Thoracic aorta endothelial cell (primary cell): Measurements from ENCODE around the gene SYT14. TPM values are rescaled to one million over a fixed set of nuclear protein-coding genes. Genes with fewer than 3 reads are reported as not detected.

Source experiments
- total RNA-seq: library from RNA; depleted of rRNA; stranded (reverse); fragments of >200 nt; gene quantifications from 2 replicates; pipeline ENCODE4 v1.2.3, GENCODE V29; 2012

SYT14 gene
- total RNA-seq, result 1.2 and 1.4 TPM in 2 replicates

DNA sequence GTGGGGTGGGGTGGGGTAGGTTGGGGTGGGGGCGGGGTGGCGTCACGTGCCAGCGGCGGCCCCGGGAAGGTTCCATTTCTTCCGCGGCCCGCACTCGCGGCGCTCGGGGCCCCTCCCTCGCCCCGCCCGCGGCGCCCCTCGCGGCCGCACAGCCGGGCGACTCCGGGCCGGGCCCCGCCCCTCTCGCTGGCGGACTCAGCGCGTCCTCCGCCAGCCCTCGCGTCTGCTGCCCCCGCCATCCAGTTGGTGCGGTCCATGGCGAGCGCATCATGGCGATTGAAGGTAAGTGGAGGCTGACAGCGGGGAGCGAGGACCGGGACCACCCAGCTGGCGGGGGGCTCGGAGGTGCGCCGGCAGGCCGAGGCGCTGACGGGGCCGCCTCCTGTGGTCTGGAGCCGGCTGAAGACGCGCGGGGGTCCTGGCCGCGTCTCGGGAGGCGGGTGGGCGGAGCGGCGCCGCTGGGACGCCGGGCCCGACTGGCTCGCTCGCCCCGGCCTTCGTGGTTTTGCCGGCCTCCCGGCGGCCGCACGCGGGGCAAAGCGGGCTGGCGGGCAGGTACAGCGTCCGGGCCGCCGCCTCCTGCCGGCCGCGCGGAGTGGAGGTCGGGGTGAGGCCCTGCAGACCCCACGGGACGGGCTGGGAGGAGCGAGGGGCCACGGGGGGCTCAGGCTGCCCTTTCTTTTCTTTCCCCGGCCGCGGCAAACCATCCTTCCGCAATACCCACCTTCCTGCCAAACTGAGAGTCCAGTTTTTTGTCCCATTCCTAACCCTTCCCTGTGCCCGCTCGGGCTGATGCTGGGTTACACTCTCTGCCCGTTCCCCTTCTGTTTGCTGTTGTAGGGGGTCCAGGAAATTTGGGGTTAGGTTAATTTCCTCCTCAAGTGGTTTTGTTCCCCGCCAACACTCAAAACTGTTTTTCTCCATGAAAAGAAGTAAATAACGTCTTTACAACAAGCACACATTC lies at the start of gene SYT14:
TSS of gene SYT14 (plus strand) at position 222 of the 964 bp plus-strand sequence. CDS start at position 270, 48 bp downstream.

Other genes with a start within 250 kb of the SYT14 start
- gene HSD11B1, start 233.4 kb upstream of the SYT14 start, total RNA-seq, result not detected in 2 replicates
- not detected in 2 replicates for gene TRAF3IP3, start 182.2 kb upstream of the SYT14 start, total RNA-seq
- gene C1orf74, start 153.7 kb upstream of the SYT14 start, total RNA-seq, result 3.2 and 4.6 TPM in 2 replicates
- 14.1 and 20.8 TPM in 2 replicates for gene IRF6, start 132.1 kb upstream of the SYT14 start, total RNA-seq
- gene UTP25, start 110.2 kb upstream of the SYT14 start, total RNA-seq, result 16.8 and 18.2 TPM in 2 replicates